Measurements from ENCODE around the gene KAT6B.

The KAT6B gene

GRCh38 chr10:75074711-75075445 lies 248.5 kb downstream of the KAT6B start:
- DNase-seq, result no peak

- no peak for DNase-seq
Measured at GRCh38 chr10:75076348-75076747, 249.9 kb downstream of the KAT6B start.

GRCh38 chr10:75079436-75080083 lies 253.2 kb downstream of the KAT6B start:
- no peak for DNase-seq

DNA sequence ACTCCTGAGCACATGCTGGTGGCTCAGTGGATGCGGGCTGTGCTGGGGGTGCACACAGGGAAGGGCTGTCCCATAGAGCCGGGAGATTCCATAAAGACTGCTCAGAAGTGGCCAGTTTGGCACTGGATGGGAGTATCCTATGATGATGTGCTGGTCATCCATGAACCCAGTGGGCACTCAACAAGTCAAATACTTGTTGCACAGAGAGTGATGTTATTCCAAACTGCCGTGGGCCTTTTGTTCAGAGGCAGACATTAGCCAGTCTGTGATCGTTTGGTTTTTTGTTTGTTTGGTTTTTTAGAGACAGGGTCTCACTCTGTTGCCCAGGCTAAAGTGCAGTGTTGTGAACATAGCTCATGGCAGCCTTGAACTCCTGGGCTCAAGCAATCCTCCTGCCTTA lies 254.2 kb downstream of the KAT6B start:
- DNase-seq, result no peak

- no peak for DNase-seq
Measured at GRCh38 chr10:75081379-75081778, 255.0 kb downstream of the KAT6B start.
